GM19023 (cell line): ENCODE measurements around the gene TLE5.
"Not testable (repeated sequence)": the region's sequence is repeated elsewhere in the genome, so short reads cannot be mapped to it uniquely, and the experiment has no call there.

ENCODE experiments used
- ATAC-seq: cut with Tn5 transposase; IDR thresholded peaks from one replicate; pipeline ENCODE4 v1.9.1; 2021; ENCODE audit warnings: mild to moderate bottlenecking, moderate library complexity; ENCODE audit not compliant: unreplicated experiment

The TLE5 gene

GRCh38 chr19:3061182-3062161 lies 823 bp downstream of the TLE5 start:
- no peak for ATAC-seq

- ATAC-seq: no peak
Observed at GRCh38 chr19:3060857-3061181, 1.5 kb downstream of the TLE5 start.

- no peak for ATAC-seq
Observed at GRCh38 chr19:3059653-3060052, 2.6 kb downstream of the TLE5 start.

GRCh38 chr19:3058821-3059314 lies 3.4 kb downstream of the TLE5 start:
- ATAC-seq: no peak

GRCh38 chr19:3058009-3058820 lies 4.1 kb downstream of the TLE5 start:
- ATAC-seq: no peak

GRCh38 chr19:3057275-3057714 lies 5.0 kb downstream of the TLE5 start:
- ATAC-seq: no peak

- ATAC-seq: no peak
Observed at GRCh38 chr19:3056417-3057088, 5.7 kb downstream of the TLE5 start.

- no peak for ATAC-seq
Observed at GRCh38 chr19:3055741-3056416, 6.4 kb downstream of the TLE5 start.

GRCh38 chr19:3054972-3055740 lies 7.1 kb downstream of the TLE5 start:
- no peak for ATAC-seq

GRCh38 chr19:3054265-3054971 lies 7.9 kb downstream of the TLE5 start:
- no peak for ATAC-seq

- no peak for ATAC-seq
Observed at GRCh38 chr19:3053780-3054179, 8.5 kb downstream of the TLE5 start.

- no peak for ATAC-seq
Observed at GRCh38 chr19:3053218-3053621, 9.1 kb downstream of the TLE5 start.

GRCh38 chr19:3050016-3050415 lies 12.3 kb downstream of the TLE5 start:
- not testable (repeated sequence) for ATAC-seq

- ATAC-seq: no peak
Observed at GRCh38 chr19:3049089-3049488, 13.2 kb downstream of the TLE5 start.

GRCh38 chr19:3048190-3048533 lies 14.1 kb downstream of the TLE5 start:
- ATAC-seq: no peak

GRCh38 chr19:3047496-3048189 lies 14.7 kb downstream of the TLE5 start:
- ATAC-seq: no peak

GRCh38 chr19:3046698-3047495 lies 15.4 kb downstream of the TLE5 start:
- ATAC-seq: no peak
